GM23338 (cell line): ENCODE data around the gene MICB.

Source experiments
- CTCF ChIP-seq, 2 experiments: fragments of 200-600 bp in 1 of 2; sonication (generic) in 1 of 2; conservative IDR thresholded peaks; 2 replicates each; pipeline versions ENCODE4 v1.5.1 to v1.6.1; 2016 to 2017; ENCODE audit warnings: antibody characterized with exemption in 2 of 2, low read depth in 2 of 2, mild to moderate bottlenecking in 2 of 2, moderate library complexity in 1 of 2
- POLR2AphosphoS5 ChIP-seq: IDR thresholded peaks from 2 replicates; pipeline ENCODE4 v1.6.1; 2016; ENCODE audit warnings: antibody characterized with exemption, low read depth
- TF ChIP-seq, protein P1 (sequence below): IDR thresholded peaks from 2 replicates; pipeline ENCODE4 v1.6.1; 2016; ENCODE audit warnings: antibody characterized with exemption

DNA sequence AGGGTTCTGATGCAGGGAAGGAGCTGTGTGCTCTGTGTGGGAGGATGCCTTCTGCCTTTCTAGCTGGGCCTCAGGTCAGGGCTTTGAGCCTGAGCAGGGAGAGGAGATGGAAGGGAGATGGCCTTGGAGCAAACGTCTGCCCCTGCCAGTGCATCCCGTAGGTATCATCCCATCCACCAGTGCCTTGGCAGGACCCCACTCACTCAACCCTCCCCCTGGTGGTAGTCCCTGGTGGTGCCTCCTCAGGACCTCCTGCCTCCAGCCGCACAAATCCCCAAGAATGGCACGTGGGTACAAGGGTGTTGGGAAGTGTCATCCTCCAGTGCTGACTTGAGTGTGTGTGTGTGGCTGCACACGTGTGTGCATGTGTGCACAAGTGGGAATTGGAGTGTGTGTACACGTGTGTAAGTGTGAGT, 23.1 kb upstream of the MICB start:
- TF ChIP-seq POLR2AphosphoS5 (no peak), CTCF (conservative IDR thresholded peaks at IDR 0.05; ENCODE audit: low read depth in 2 of 2) (peak; percentile 60 to 67)
- TF ChIP-seq, protein P1, sequence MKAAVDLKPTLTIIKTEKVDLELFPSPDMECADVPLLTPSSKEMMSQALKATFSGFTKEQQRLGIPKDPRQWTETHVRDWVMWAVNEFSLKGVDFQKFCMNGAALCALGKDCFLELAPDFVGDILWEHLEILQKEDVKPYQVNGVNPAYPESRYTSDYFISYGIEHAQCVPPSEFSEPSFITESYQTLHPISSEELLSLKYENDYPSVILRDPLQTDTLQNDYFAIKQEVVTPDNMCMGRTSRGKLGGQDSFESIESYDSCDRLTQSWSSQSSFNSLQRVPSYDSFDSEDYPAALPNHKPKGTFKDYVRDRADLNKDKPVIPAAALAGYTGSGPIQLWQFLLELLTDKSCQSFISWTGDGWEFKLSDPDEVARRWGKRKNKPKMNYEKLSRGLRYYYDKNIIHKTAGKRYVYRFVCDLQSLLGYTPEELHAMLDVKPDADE: no peak
